Brain microvascular endothelial cell (primary cell): ENCODE results near the gene HYDIN.

Source experiments
- DNase-seq: peaks from one replicate; pipeline ENCODE4 v3.0.0-alpha.2; 2020
- H3K27ac ChIP-seq: fragments of 250-450 bp; sonication (Bioruptor Pico); 2 replicates; pipeline ENCODE4 v1.5.1; 2020; ENCODE audit warnings: mild to moderate bottlenecking, moderate library complexity
- H3K27me3 ChIP-seq: fragments of 250-450 bp; sonication (Bioruptor Pico); replicated peaks from 2 replicates; pipeline ENCODE4 v1.5.1; 2020; ENCODE audit warnings: mild to moderate bottlenecking
- H3K36me3 ChIP-seq: fragments of 250-450 bp; sonication (Bioruptor Pico); replicated peaks from 2 replicates; pipeline ENCODE4 v1.5.1; 2020; ENCODE audit warnings: mild to moderate bottlenecking
- H3K4me3 ChIP-seq: 2 replicates; pipeline ENCODE4 v1.5.1; 2011; ENCODE audit warnings: low read depth, mild to moderate bottlenecking, control low read depth, low read length, moderate library complexity
- CTCF ChIP-seq: IDR thresholded peaks from 2 replicates; pipeline ENCODE4 v1.5.1; 2011; ENCODE audit warnings: low read depth, mild to moderate bottlenecking, moderate library complexity, low read length, control low read depth, inconsistent platforms; ENCODE audit errors: missing control alignments
- in situ Hi-C: cut with HindIII; loops from 2 replicates; pipeline ENCODE4 v1.10.0; 2017; ENCODE audit warnings: low sequenced_read_pairs, low pct_ligation_motif_present

HYDIN gene

DNA sequence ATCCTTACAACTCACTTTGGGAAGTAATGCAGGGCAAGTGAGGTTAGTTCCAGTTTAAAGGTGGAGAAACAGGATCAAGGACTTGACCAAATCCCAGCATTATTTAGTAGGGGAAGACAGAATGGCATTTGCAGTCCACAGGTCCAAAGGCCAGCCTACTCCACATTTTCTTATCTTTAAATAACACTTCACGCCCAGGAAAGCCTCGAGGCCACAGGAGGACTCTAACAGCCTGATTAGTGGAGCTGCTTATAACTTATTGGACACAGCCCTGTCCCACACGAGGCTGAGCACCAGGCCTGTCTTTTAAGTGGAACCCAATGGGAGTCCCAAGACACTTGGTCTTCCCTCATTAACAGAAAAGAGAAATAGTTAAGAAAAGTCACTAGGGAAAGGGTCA lies 12.1 kb upstream of the HYDIN start:
- Histone ChIP-seq H3K27me3 (no peaks in the 10 kb centered on the region), H3K4me3 (no peak overlapping the region), H3K27ac (no peak overlapping the region), H3K36me3 (no peaks in the 10 kb centered on the region)
- DNase-seq: no peak
- TF ChIP-seq CTCF: no peak
- in situ Hi-C loops: no loop called here

DNA sequence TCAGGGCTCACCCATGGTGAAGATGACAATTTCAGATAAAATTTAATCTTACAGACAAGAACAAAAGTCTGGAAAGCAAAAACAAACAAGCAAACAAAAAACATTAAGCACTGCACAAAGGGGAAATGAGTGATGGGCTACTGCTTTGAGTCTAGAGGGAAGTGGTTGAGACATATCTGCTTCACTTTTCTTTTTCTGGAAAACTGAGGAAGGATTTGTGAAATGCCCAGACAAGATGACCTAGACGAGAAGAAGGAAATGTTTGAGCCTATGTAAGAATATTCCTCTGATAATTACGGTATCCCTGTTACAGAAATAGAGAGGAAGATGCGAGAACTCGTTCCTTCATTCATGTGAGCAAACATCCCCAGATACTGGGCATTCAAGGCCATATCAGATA lies 11.5 kb upstream of the HYDIN start:
- Histone ChIP-seq H3K36me3 (no peaks in the 10 kb centered on the region), H3K4me3 (no peak overlapping the region), H3K27me3 (no peaks in the 10 kb centered on the region), H3K27ac (no peak overlapping the region)
- in situ Hi-C loops: no loop called here
- no peak for TF ChIP-seq CTCF
- DNase-seq: no peak

DNA sequence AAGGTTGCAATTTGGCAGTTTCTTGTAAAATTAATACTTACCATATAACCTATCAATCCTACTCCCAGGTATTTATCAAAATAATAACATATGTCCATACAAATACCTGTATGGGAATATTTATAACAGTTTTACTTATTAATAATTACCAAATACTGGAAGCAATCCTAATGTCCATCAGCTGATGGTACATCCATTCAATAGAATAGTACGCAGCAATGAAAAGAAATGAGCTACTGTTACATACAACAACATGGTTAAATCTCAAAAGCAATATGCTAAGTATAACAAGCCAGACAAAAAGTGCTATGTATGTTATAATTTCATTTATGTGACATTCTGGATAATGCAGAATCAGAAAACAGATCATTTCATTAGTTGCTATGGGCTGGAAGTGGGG lies 1.2 kb downstream of the HYDIN start:
- DNase-seq: no peak
- H3K4me3 ChIP-seq: no peak overlapping the region
- no peaks in the 10 kb centered on the region for H3K36me3 ChIP-seq
- TF ChIP-seq CTCF: no peak
- H3K27ac ChIP-seq: no peak overlapping the region
- H3K27me3 ChIP-seq: no peaks in the 10 kb centered on the region
- in situ Hi-C loops: no loop called here

- Histone ChIP-seq H3K4me3 (no peak overlapping the region), H3K27me3 (no peaks in the 10 kb centered on the region), H3K36me3 (no peaks in the 10 kb centered on the region), H3K27ac (no peak overlapping the region)
- TF ChIP-seq CTCF: no peak
- no peak for DNase-seq
- in situ Hi-C loops: no loop called here
These were observed 4.0 kb downstream of the HYDIN start for GRCh38 chr16:71226229-71227141.

DNA sequence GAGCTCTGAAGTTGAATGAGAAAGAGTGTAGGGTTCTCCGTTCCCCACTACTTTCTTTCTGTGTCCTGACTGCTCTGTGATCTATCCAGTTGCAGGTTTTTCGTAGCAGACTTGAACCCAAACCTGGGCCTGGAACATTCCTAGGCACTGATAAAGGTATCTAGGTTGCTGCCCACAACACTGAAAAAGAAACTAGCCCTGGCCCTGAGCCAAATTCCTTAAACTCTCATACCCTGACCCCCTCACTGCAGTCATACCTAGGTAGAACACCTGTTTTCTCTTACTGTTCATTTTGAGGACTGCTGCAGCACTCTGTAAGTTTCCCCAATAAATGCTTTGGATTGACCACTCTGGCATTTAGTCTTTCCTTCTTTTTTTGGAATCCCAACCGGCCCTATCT lies 5.4 kb downstream of the HYDIN start:
- in situ Hi-C loops: no loop called here

More for the DNA sequence above, 5.4 kb downstream of the HYDIN start:
- Histone ChIP-seq H3K4me3 (no peak overlapping the region), H3K27ac (no peak overlapping the region), H3K36me3 (no peaks in the 10 kb centered on the region), H3K27me3 (no peaks in the 10 kb centered on the region)
- no peak for DNase-seq
- TF ChIP-seq CTCF: no peak
